ENCODE measurements around the gene CEP95. TPM values are rescaled to one million over a fixed set of nuclear protein-coding genes. Genes with fewer than 3 reads are reported as not detected.

Gene CEP95
- total RNA-seq, 1 experiment from 2014 or later: 34.2 TPM

- Histone ChIP-seq H3K9me3 (replicated peaks) (no peaks in the 10 kb centered on the region), H3K36me3 (peaks cover 79% of the 10 kb centered on the region), H3K27ac (no peak overlapping the region), H3K27me3 (no peaks in the 10 kb centered on the region), H3K4me1 (peaks cover 19% of the 10 kb centered on the region), H3K4me3 (no peak overlapping the region)
- no peak for DNase-seq
Measured at GRCh38 chr17:64500862-64501765, 5.7 kb upstream of the CEP95 start.

DNA sequence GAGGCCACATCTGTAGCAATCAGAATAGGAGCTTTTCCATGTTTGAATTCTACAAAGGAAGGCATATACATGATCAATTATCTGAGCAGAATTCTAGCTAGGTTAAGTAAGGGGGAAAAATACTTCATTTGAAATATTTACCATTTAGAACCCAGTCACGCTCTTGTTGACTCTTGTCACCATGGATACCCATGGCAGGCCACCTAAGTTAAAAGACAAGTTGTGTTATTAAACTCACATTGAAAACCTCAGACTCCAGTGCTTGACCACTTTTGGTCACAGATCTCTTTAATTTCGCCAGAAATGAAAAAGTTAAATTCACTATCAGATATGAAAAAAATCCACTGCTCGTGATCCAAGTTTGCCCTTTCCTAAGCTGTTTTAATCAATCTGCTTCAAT, 4.8 kb upstream of the CEP95 start:
- Histone ChIP-seq H3K4me3 (no peak overlapping the region), H3K9me3 (replicated peaks) (no peaks in the 10 kb centered on the region), H3K4me1 (peaks cover 19% of the 10 kb centered on the region), H3K36me3 (peaks cover 79% of the 10 kb centered on the region), H3K27me3 (no peaks in the 10 kb centered on the region), H3K27ac (no peak overlapping the region)
- DNase-seq: no peak

DNA sequence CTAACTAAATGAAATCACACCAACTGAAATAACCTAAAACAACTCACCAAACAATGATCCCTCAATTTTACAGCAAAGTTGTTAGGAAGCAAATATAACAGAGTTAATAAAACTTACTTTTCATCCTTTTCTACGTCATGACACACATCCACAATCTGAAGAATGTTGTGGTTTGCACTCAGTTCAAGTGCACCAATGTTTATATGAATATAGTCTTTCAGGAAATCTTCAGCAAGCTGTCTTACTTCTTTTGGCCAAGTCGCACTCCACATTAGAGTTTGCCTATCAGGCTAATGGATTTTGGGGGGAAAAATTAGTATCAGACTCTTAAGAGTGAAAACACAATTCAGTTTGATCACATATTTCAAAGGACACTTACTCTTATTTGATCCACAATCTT, 4.0 kb upstream of the CEP95 start:
- Histone ChIP-seq H3K27ac (no peak overlapping the region), H3K36me3 (peaks cover 78% of the 10 kb centered on the region), H3K4me3 (no peak overlapping the region), H3K27me3 (no peaks in the 10 kb centered on the region), H3K4me1 (peaks cover 17% of the 10 kb centered on the region), H3K9me3 (replicated peaks) (no peaks in the 10 kb centered on the region)
- DNase-seq: no peak

- peaks cover 72% of the 10 kb centered on the region for H3K36me3 ChIP-seq
- H3K4me1 ChIP-seq: peaks cover 13% of the 10 kb centered on the region
- no peaks in the 10 kb centered on the region for H3K27me3 ChIP-seq
- H3K9me3 ChIP-seq (replicated peaks): no peaks in the 10 kb centered on the region
- H3K4me3 ChIP-seq: no peak overlapping the region; the same call in 1 of the 2 replicates
- H3K27ac ChIP-seq: peak overlapping the region; percentile 100; the same call in 1 of the 2 replicates
- DNase-seq: no peak
Measured at GRCh38 chr17:64503341-64503740, 3.4 kb upstream of the CEP95 start.

GRCh38 chr17:64503821-64504768, 2.7 kb upstream of the CEP95 start:
- peaks cover 65% of the 10 kb centered on the region for H3K36me3 ChIP-seq
- H3K4me1 ChIP-seq: peaks cover 13% of the 10 kb centered on the region
- DNase-seq: no peak
- H3K9me3 ChIP-seq (replicated peaks): no peaks in the 10 kb centered on the region
- peak overlapping the region; percentile 100 for H3K27ac ChIP-seq
- H3K4me3 ChIP-seq: peak overlapping the region; percentile 100
- H3K27me3 ChIP-seq: no peaks in the 10 kb centered on the region

GRCh38 chr17:64504769-64505339, 1.9 kb upstream of the CEP95 start:
- Histone ChIP-seq H3K9me3 (replicated peaks) (no peaks in the 10 kb centered on the region), H3K27ac (peak overlapping the region; percentile 100), H3K36me3 (peaks cover 59% of the 10 kb centered on the region), H3K27me3 (no peaks in the 10 kb centered on the region), H3K4me3 (peak overlapping the region; percentile 100), H3K4me1 (peaks cover 13% of the 10 kb centered on the region)
- no peak for DNase-seq

DNA sequence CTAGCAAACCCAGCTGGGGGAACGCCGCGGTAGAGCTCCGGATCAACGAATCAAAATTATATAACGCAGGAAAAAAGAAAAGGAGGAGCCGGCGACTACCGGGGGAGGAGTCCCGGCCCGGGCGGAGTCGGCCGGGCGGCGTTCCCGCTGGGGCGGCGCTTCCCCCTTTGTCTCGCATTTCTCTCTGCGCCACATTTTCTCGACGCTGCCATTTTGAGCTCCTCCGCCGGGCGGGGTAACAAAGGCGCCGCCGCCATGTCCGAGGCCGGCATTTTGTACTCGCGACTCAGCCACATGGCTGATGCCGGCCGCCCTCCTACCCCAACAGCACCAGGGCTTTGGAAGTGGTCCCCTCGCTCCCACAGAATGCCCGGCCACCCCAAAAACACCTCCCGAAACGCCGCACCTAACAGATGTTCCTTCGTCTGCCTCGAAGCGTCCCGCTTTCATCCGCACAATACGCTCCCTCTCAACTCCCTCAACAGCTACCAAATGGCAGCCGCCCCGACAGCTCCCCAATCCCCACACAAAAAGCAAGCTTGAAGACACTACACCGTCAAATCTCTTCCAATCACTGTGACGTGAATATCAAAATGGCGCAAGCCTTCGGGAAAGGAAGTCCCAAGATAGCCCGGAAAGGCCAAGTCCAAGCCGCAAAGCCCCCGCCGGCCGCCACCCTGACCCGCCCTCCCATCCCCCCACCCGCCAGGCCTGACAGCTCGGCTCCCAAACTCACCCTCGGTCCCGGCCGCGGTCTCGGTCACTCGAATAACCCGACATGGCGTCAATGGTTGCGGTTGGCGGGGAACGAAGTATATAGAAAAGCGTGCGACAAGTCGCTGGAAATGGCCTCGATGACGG, 1.2 kb upstream of the CEP95 start:
- Histone ChIP-seq H3K27me3 (no peaks in the 10 kb centered on the region), H3K4me3 (peak overlapping the region; percentile 100), H3K27ac (peak overlapping the region; percentile 100), H3K9me3 (replicated peaks) (no peaks in the 10 kb centered on the region), H3K36me3 (peaks cover 56% of the 10 kb centered on the region), H3K4me1 (peaks cover 13% of the 10 kb centered on the region)
- peak; percentile 79 to 83 for DNase-seq

DNA sequence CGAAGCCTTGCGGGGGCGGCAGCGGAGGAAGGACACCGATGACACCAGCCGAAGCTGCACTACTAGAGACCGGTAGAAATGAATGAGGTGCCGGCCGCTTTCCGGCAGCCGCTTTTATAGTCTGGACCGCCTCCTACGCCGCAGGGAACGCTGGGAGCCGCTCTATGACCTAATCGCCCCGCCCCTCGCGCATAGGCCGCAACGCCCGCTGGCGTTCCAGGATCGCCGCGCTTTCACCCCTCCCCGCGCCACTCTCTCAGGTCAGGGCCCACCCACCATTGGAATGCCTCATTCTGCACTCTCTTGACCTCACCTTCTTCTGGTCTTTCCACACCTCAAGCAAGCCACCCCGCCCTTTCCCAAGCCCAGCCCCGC, 589 bp upstream of the CEP95 start, which contains the start of gene DDX5:
TSS of gene DDX5 (minus strand) at position 89 of the 375 bp plus-strand sequence. CDS start 170 bp downstream, outside the sequence.
- DNase-seq: peak; percentile 95 to 96
- peaks cover 50% of the 10 kb centered on the region for H3K36me3 ChIP-seq
- peaks cover 13% of the 10 kb centered on the region for H3K4me1 ChIP-seq
- H3K27ac ChIP-seq: peak within 1 kb of the TSS; percentile 100
- no peaks in the 10 kb centered on the region for H3K9me3 ChIP-seq (replicated peaks)
- H3K4me3 ChIP-seq: peak within 1 kb of the TSS; percentile 100
- H3K27me3 ChIP-seq: no peaks in the 10 kb centered on the region

- no peaks in the 10 kb centered on the region for H3K9me3 ChIP-seq (replicated peaks)
- no peaks in the 10 kb centered on the region for H3K27me3 ChIP-seq
- peak; percentile 59 to 71 for DNase-seq
- H3K4me3 ChIP-seq: peak overlapping the region; percentile 100
- peaks cover 41% of the 10 kb centered on the region for H3K36me3 ChIP-seq
- H3K27ac ChIP-seq: peak overlapping the region; percentile 100
- H3K4me1 ChIP-seq: peaks cover 13% of the 10 kb centered on the region
Measured at GRCh38 chr17:64507413-64507782, 621 bp downstream of the CEP95 start.

- peaks cover 28% of the 10 kb centered on the region for H3K36me3 ChIP-seq
- H3K4me1 ChIP-seq: peaks cover 8% of the 10 kb centered on the region
- no peaks in the 10 kb centered on the region for H3K9me3 ChIP-seq (replicated peaks)
- no peak overlapping the region; the same call in 1 of the 2 replicates for H3K4me3 ChIP-seq
- no peak for DNase-seq
- H3K27me3 ChIP-seq: no peaks in the 10 kb centered on the region
- no peak overlapping the region for H3K27ac ChIP-seq
Measured at GRCh38 chr17:64508683-64509082, 1.9 kb downstream of the CEP95 start.

DNA sequence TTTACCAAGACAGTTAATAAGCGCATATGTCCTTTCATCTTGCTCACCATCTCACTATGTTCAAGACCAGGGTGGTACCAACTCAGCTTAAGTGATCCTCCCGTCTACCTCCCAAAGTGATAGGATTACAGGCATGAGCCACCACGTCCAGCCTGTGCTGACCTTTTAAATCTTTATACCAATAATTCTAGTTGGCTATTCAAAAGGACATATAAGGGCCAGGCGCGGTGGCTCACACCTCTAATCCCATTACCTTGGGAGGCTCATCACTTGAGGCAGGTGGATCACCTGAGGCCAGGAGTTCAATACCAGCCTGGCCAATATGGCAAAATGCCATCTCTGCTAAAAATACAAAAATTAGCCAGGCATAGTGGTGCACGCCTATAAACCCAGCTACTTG, 2.4 kb downstream of the CEP95 start:
- no peaks in the 10 kb centered on the region for H3K27me3 ChIP-seq
- H3K4me1 ChIP-seq: peaks cover 3% of the 10 kb centered on the region
- no peak for DNase-seq
- no peaks in the 10 kb centered on the region for H3K9me3 ChIP-seq (replicated peaks)
- H3K4me3 ChIP-seq: no peak overlapping the region
- H3K27ac ChIP-seq: no peak overlapping the region
- H3K36me3 ChIP-seq: peaks cover 28% of the 10 kb centered on the region

GRCh38 chr17:64515419-64515818, 8.6 kb downstream of the CEP95 start:
- no peaks in the 10 kb centered on the region for H3K4me1 ChIP-seq
- H3K9me3 ChIP-seq (replicated peaks): no peaks in the 10 kb centered on the region
- DNase-seq: no peak
- no peak overlapping the region for H3K27ac ChIP-seq
- H3K27me3 ChIP-seq: no peaks in the 10 kb centered on the region
- H3K36me3 ChIP-seq: peaks cover 47% of the 10 kb centered on the region
- no peak overlapping the region for H3K4me3 ChIP-seq

DNA sequence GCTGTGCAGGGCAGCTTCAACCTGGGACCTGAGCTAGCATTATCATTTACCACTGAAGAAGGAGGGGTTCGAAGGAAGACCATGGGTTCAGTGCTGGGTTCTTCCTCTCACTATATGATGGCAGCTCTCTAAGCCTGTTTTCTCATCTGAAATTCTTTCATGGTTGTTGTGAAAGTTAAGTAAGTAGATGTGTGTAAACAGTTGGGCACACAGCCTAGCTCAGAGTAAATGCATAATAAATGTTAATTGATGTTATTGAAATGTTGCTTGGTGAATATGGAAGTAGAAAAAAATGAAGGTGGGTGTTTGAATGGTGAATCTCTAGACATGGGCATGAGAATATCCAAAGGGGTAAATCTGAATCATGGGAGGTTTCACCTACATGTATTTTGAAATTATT, 9.1 kb downstream of the CEP95 start:
- Histone ChIP-seq H3K36me3 (peaks cover 50% of the 10 kb centered on the region), H3K4me1 (no peaks in the 10 kb centered on the region), H3K27me3 (no peaks in the 10 kb centered on the region), H3K9me3 (replicated peaks) (no peaks in the 10 kb centered on the region), H3K27ac (no peak overlapping the region), H3K4me3 (no peak overlapping the region)
- DNase-seq: no peak

DNA sequence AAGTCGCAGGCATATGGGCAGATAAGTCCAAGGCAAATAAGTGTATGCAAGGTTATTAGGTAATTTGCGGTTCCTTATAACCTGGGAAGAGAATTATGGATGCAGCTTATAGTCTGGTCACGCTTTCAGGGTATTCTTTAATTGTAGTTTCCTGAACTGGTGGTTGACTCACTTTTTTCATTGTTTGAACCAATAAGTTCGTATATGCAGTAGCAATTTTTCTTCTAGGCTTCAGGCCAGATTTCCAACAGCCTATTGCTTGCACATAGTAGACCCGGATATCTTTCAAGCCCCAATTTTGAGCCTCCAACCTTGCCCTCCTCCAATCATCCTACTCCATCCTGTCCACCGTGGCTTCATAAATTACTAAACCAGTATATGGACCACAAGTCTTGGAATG, 12.8 kb downstream of the CEP95 start:
- H3K27ac ChIP-seq: no peak overlapping the region
- H3K36me3 ChIP-seq: peaks cover 49% of the 10 kb centered on the region
- H3K27me3 ChIP-seq: no peaks in the 10 kb centered on the region

More for the DNA sequence above, 12.8 kb downstream of the CEP95 start:
- Histone ChIP-seq H3K9me3 (replicated peaks) (no peaks in the 10 kb centered on the region), H3K4me3 (no peak overlapping the region), H3K4me1 (no peaks in the 10 kb centered on the region)
- no peak for DNase-seq
